Peyer's patch (tissue), 4 donors: ENCODE measurements around the gene PCNX1.

Source experiments
- CTCF ChIP-seq, 6 experiments: fragments of 450-650 bp in 4 of 6; fragments of 200-600 bp in 2 of 6; sonication (generic) in 1 of 6; IDR thresholded peaks; one replicate each; pipeline ENCODE4 v1.5.1; 2017 to 2019; ENCODE audit warnings: antibody characterized with exemption in 6 of 6, mild to moderate bottlenecking in 3 of 6, moderate library complexity in 1 of 6
- POLR2A ChIP-seq, 2 donors: fragments of 450-650 bp; IDR thresholded peaks; one replicate each; pipeline ENCODE4 v1.5.1; 2017; ENCODE audit warnings: antibody characterized with exemption in 2 of 2, mild to moderate bottlenecking in 2 of 2, moderate library complexity in 2 of 2

GRCh38 chr14:70908935-70909641 is 1.8 kb downstream of the PCNX1 start:
- TF ChIP-seq CTCF (IDR thresholded peaks at IDR 0.05) (no peak), POLR2A (IDR thresholded peaks at IDR 0.05) (no peak)
